GM13977 (cell line): ENCODE results near the gene PTPRJ.

Source experiments
- DNase-seq: peaks from one replicate; pipeline ENCODE4 v3.0.0; 2012; ENCODE audit warnings: low spot score
- CTCF ChIP-seq: IDR thresholded peaks from 2 replicates; pipeline ENCODE4 v1.5.1; 2012; ENCODE audit warnings: mild to moderate bottlenecking, control low read depth; ENCODE audit not compliant: insufficient read depth; ENCODE audit errors: extremely low read depth, missing control alignments
- in situ Hi-C: fragments of 300-500 bp; cut with MboI; formaldehyde crosslinking; loops from one replicate; pipeline ENCODE4 v1.12.0; 2022; ENCODE audit warnings: low sequenced_read_pairs, low pct_unique_long_range_greater_than_20kb, mixed read lengths, inconsistent platforms; ENCODE audit not compliant: unreplicated experiment

PTPRJ gene

GRCh38 chr11:48210052-48210451, 229.7 kb downstream of the PTPRJ start:
- DNase-seq, result no peak
- in situ Hi-C loops, result no loop called here
- no peak for TF ChIP-seq CTCF

- TF ChIP-seq CTCF, result no peak
- in situ Hi-C loops, result no loop called here
- DNase-seq, result no peak
These were observed 236.2 kb downstream of the PTPRJ start, which contains the start of gene OR4B1 for GRCh38 chr11:48216510-48216909. Gene OR4B1, plus strand, starts transcription at chr11:48216810. Its CDS starts 0 bp downstream, at chr11:48216810.
